ENCODE results near the gene KCTD5. TPM values are rescaled to one million over a fixed set of nuclear protein-coding genes. Genes with fewer than 3 reads are reported as not detected.

Gene KCTD5
- total and polyA plus RNA-seq, 9 of the 15 experiments (the other 6 are each of a cell fraction or from before 2014, with no cell fraction given): 0.73 to 58.3 (median 32.3) TPM

GRCh38 chr16:2755158-2755557 is 72.8 kb downstream of the KCTD5 start (continued):
- TF ChIP-seq RBM34 (IDR thresholded peaks at IDR 0.05; ENCODE audit: borderline replicate concordance, insufficient read depth, low read length): no peak
- TF ChIP-seq L3MBTL2 (IDR thresholded peaks at IDR 0.05): no peak

- in situ Hi-C loops (cut with MboI): no loop called here
- no peak for ATAC-seq
- no peak for FAIRE-seq
- TF ChIP-seq POLR2AphosphoS2 (IDR thresholded peaks at IDR 0.05; ENCODE audit: low read length) (no peak), TRIM24 (IDR thresholded peaks at IDR 0.05) (no peak), ZNF507 (tag; conservative IDR thresholded peaks at IDR 0.05) (no peak), ZFP1 (CRISPR knock-in tag; IDR thresholded peaks at IDR 0.05) (no peak), ETS1 (conservative IDR thresholded peaks at IDR 0.05; ENCODE audit: control insufficient read depth, low read depth, low read length) (0 out of 2 replicates have a peak, but pooled peaks have one; percentile 13), U2AF1 (optimal IDR thresholded peaks at IDR 0.05; ENCODE audit: low read depth, low read length) (no peak), PCBP1 (IDR thresholded peaks at IDR 0.05; ENCODE audit: low read depth, low read length, poor library complexity, severe bottlenecking) (peak; percentile 62), RBFOX2 (IDR thresholded peaks at IDR 0.05; ENCODE audit: low read depth, low read length) (peak; percentile 75), THRB (CRISPR knock-in tag; conservative IDR thresholded peaks at IDR 0.05) (0 out of 2 replicates have a peak, but pooled peaks have one; percentile 22), IFI16 (CRISPR knock-in tag; IDR thresholded peaks at IDR 0.05) (no peak), POLR2A (conservative IDR thresholded peaks at IDR 0.05) (0 out of 2 replicates have a peak, but pooled peaks have one; percentile 29), SUPT5H (IDR thresholded peaks at IDR 0.05) (peak; percentile 42; the same call in 1 of the 2 replicates), AFF4 (CRISPR knock-in tag; IDR thresholded peaks at IDR 0.05) (no peak)
These were observed 74.1 kb downstream of the KCTD5 start for GRCh38 chr16:2756288-2757015.

More at GRCh38 chr16:2756288-2757015, 74.1 kb downstream of the KCTD5 start:
- Histone ChIP-seq H3K4me3 (no peak overlapping the region), H2AFZ (ENCODE audit: low read depth, low read length) (no peak overlapping the region), H4K20me1 (replicated peaks; ENCODE audit: control insufficient read depth, insufficient read depth, low read length) (peaks cover 30% of the 10 kb centered on the region; the same call in 1 of the 2 replicates), H3K9me1 (ENCODE audit: control insufficient read depth, insufficient read depth, low read length) (no peaks in the 10 kb centered on the region), H3K9ac (ENCODE audit: insufficient read depth in 1 of 2, low read depth in 2 of 2, low read length in 2 of 2) (peak overlapping the region in 1 of 2 experiments; percentile 38; a peak in 1 of 4 replicates), H3K4me1 (replicated peaks in 1 of 2; ENCODE audit: control insufficient read depth in 2 of 2, insufficient read depth in 2 of 2, low read length in 2 of 2) (peaks cover 10 to 13% of the 10 kb centered on the region in 2 experiments; a peak in 3 of 5 replicates), H3K9me3 (replicated peaks; ENCODE audit: control insufficient read depth, insufficient read depth, low read depth, low read length) (peaks cover 5% of the 10 kb centered on the region), H3K27me3 (ENCODE audit: control insufficient read depth in 2 of 2, insufficient read depth in 2 of 2, low read length in 2 of 2) (no peaks in the 10 kb centered on the region), H3K79me2 (ENCODE audit: control insufficient read depth, insufficient read depth, low read length) (peaks cover 89% of the 10 kb centered on the region), H3K27ac (ENCODE audit: extremely low read depth, low read depth, low read length) (no peak overlapping the region), H3K4me2 (ENCODE audit: insufficient read depth, low read length) (no peak overlapping the region), H3K36me3 (ENCODE audit: control insufficient read depth, insufficient read depth, low read length) (peaks cover 82% of the 10 kb centered on the region)
- POLR2A ChIA-PET: interaction anchor here (0.5 to 2.4 kb wide), 5 partner anchors 11 to 134 kb away, joined by 3 to 15 read pairs (median 4); no protein-coding TSS in a partner anchor
- no TSS peak for BruUV-seq (replicated peaks)
- DNase-seq (ENCODE audit: extremely low read depth in 1 of 4, low spot score in 3 of 4): no peak
- intact Hi-C loops (cut with micrococcal nuclease): no loop called here
- CTCF ChIA-PET (ENCODE audit: low intra/inter-chr PET ratio): no interaction called here
- 97% methylated on average over 6 of the region's 30 CpGs for WGBS (ENCODE audit: insufficient coverage, low coverage, missing lambda C conversion rate)
